Heart left ventricle (tissue), 16 donors: ENCODE results near the gene YPEL4. TPM values are rescaled to one million over a fixed set of nuclear protein-coding genes. Genes with fewer than 3 reads are reported as not detected.

Experiments
- ATAC-seq, 4 donors: fragments of 200-7000 bp; cut with Tn5 transposase; one replicate each; pipeline ENCODE4 v1.9.1; 2020 to 2022; ENCODE audit warnings: moderate library complexity in 4 of 4, mild to moderate bottlenecking in 3 of 4, moderate number of reproducible peaks in 1 of 4
- DNase-seq, 5 donors: peaks; one replicate each; pipeline ENCODE4 v3.0.0-alpha.2; 2020
- H3K27ac ChIP-seq, 12 donors: fragments of 200-600 bp; sonication (generic) in 4 of 12; one replicate each; pipeline versions ENCODE4 v1.5.0 to v1.8.0; 2016 to 2022; ENCODE audit warnings: mild to moderate bottlenecking in 2 of 12
- H3K27me3 ChIP-seq, 9 donors: fragments of 200-600 bp; sonication (generic) in 2 of 9; one replicate each; pipeline versions ENCODE4 v1.5.1 to v1.8.0; 2016 to 2022; ENCODE audit warnings: mild to moderate bottlenecking in 3 of 9
- H3K36me3 ChIP-seq, 9 donors: fragments of 200-600 bp; sonication (generic) in 2 of 9; one replicate each; pipeline versions ENCODE4 v1.5.0 to v1.8.0; 2018 to 2022; ENCODE audit warnings: mild to moderate bottlenecking in 2 of 9
- H3K4me1 ChIP-seq, 12 donors: fragments of 200-600 bp; sonication (generic) in 4 of 12; one replicate each; pipeline versions ENCODE4 v1.5.0 to v1.8.0; 2016 to 2022; ENCODE audit warnings: mild to moderate bottlenecking in 3 of 12
- H3K4me3 ChIP-seq, 12 donors: fragments of 200-600 bp; sonication (generic) in 4 of 12; one replicate each; pipeline versions ENCODE4 v1.5.0 to v1.8.0; 2017 to 2022; ENCODE audit warnings: mild to moderate bottlenecking in 9 of 12, moderate library complexity in 4 of 12
- H3K9me3 ChIP-seq, 12 donors: fragments of 200-600 bp; sonication (generic) in 4 of 12; one replicate each; pipeline versions ENCODE4 v1.5.0 to v1.8.0; 2016 to 2022; ENCODE audit warnings: mild to moderate bottlenecking in 1 of 12
- POLR2A ChIP-seq, 2 donors: fragments of 450-650 bp; IDR thresholded peaks; one replicate each; pipeline ENCODE4 v1.6.1; 2017; ENCODE audit warnings: antibody characterized with exemption in 2 of 2, mild to moderate bottlenecking in 2 of 2, moderate library complexity in 2 of 2
- WGBS, 4 donors: extraction: QIAGEN DNeasy Blood & Tissue Kit in 2 of 4; methylation state at CpG; one replicate each; pipeline versions ENCODE4 v1.1.5 to v1.1.7; 2013 to 2018; 5-methylcytosine and 5-hydroxymethylcytosine counted together
- intact Hi-C, 10 donors: fragments of 100-400 bp; cut with DNase I; formaldehyde crosslinking; loops; one replicate each; pipeline versions ENCODE4 v1.11.1 to v1.14.2; 2022
- polyA plus RNA-seq, 2 donors: library from polyadenylated mRNA; stranded (reverse); fragments of 200-250 nt; gene quantifications; one replicate each; pipeline ENCODE4 v1.2.3, GENCODE V29; 2013
- total RNA-seq, 9 donors: library from RNA; depleted of rRNA in 2 of 9; stranded (reverse); fragments of >200 nt in 2 of 9; fragmentation: NEBNext Ultra II Directional in 3 of 9; extraction: Animal tissue kit (Norgen Biotek cat#: 25700) in 3 of 9; gene quantifications; one replicate each; pipeline versions ENCODE4 v1.1.0 to v1.2.4, GENCODE V29; 2016 to 2023
- TF ChIP-seq, protein P1 (sequence below), 12 donors: fragments of 200-600 bp; sonication (generic) in 4 of 12; IDR thresholded peaks; one replicate each; pipeline versions ENCODE4 v1.5.0 to v1.8.0; 2018 to 2022; ENCODE audit warnings: antibody characterized with exemption in 12 of 12, mild to moderate bottlenecking in 5 of 12
- donor health status: ischemic (EF 13 %, LVEDD 7.1; RV severe dilation, severe dysfunction).
- donor health status: healthy with polysubstance abuse.
- donor health status: DM: no; HTN: yes; CAD: no.
- donor health status: DM: no; HTN: no; CAD: no.
- donor health status: ischemic (EF 25% LVEDD 6.9; RV normal size, moderate dysfunction).
- donor health status: ischemic (EF 25% LVEDD 5.7; RV mildly dilated, moderate dysfunction).
- donor health status: healthy.
- donor health status: DM: yes; HTN: yes; CAD: no.
- donor health status: ischemic (EF 35%, LVEDD 5.7; RV mildly dilated, moderate dysfunction).
- donor health status: nonischemic (EF 11% LVEDD 7.7; RV severe dilation, severe dysfunction).
- donor health status: DM: yes; HTN: yes; CAD: no.
- donor health status: PGD.
- donor health status: ischemic (EF 29% LVEDD 5.4; RV normal size, mild dysfunction).
- donor health status: nonischemic (EF 23%, LVEDD 6.1; RV moderate dilation, normal function).

Gene YPEL4
- total and polyA plus RNA-seq, 11 donors: 0.16 to 2.2 (median 0.67) TPM

DNA sequence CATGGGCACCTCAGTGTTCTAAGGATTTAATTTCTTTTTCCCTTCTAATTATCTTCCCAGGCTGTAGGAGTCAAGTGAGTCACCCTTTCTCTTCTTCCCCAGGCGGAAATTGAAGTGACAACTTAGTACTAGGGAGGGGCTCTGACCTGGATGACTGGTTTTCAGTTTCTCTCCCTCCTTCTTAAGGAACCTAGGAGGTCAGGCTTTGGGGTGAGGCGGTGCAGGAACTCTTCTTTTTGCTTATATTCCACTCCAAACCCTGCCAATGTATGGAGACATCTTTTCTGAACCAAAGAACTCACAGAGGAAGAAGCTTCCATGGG, 30.8 kb upstream of the YPEL4 start:
- ATAC-seq: no peak
- Histone ChIP-seq H3K27ac (peak overlapping the region in 1 of 12 donors; percentile 37), H3K36me3 (peaks cover 0 to 92% (median 69%) of the 10 kb centered on the region in 9 donors), H3K27me3 (no peaks in the 10 kb centered on the region), H3K4me3 (no peak overlapping the region), H3K9me3 (no peaks in the 10 kb centered on the region), H3K4me1 (peaks cover 0 to 37% (median 17%) of the 10 kb centered on the region in 12 donors)
- WGBS, 4 donors: 77 to 82% (median 79%) methylated on average over 2 of the region's 2 CpGs
- DNase-seq: no peak
- no peak for TF ChIP-seq POLR2A (IDR thresholded peaks at IDR 0.05)
- TF ChIP-seq, protein P1, sequence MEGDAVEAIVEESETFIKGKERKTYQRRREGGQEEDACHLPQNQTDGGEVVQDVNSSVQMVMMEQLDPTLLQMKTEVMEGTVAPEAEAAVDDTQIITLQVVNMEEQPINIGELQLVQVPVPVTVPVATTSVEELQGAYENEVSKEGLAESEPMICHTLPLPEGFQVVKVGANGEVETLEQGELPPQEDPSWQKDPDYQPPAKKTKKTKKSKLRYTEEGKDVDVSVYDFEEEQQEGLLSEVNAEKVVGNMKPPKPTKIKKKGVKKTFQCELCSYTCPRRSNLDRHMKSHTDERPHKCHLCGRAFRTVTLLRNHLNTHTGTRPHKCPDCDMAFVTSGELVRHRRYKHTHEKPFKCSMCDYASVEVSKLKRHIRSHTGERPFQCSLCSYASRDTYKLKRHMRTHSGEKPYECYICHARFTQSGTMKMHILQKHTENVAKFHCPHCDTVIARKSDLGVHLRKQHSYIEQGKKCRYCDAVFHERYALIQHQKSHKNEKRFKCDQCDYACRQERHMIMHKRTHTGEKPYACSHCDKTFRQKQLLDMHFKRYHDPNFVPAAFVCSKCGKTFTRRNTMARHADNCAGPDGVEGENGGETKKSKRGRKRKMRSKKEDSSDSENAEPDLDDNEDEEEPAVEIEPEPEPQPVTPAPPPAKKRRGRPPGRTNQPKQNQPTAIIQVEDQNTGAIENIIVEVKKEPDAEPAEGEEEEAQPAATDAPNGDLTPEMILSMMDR (IDR thresholded peaks at IDR 0.05): no peak
- intact Hi-C loops: no loop called here

DNA sequence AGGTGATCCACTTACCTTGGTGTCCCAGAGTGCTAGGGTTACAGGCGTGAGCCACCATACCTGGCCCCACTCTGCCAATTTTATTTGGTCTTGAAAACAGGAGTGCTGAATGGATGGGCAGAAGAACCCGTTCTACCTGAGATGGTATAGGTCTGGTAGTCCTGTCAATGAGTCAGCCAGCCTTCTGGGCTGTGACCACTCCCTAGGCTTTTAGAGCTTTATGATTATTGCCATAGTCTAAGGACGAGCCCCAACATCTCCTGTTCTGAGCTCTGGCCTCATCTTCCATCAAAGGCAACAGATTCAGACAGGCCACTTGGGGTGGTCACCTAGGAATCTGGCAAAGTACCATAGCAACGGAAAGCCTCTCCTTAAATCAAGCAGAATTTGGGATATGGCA, 29.7 kb upstream of the YPEL4 start:
- Histone ChIP-seq H3K4me3 (no peak overlapping the region), H3K27ac (no peak overlapping the region), H3K36me3 (peaks cover 0 to 92% (median 69%) of the 10 kb centered on the region in 9 donors), H3K4me1 (peaks cover 0 to 42% (median 17%) of the 10 kb centered on the region in 12 donors), H3K9me3 (no peaks in the 10 kb centered on the region), H3K27me3 (no peaks in the 10 kb centered on the region)
- ATAC-seq (no peak), DNase-seq (no peak)
- intact Hi-C loops: no loop called here
- TF ChIP-seq, protein P1 (IDR thresholded peaks at IDR 0.05): no peak
- no peak for TF ChIP-seq POLR2A (IDR thresholded peaks at IDR 0.05)
- 92 to 95% (median 94%) methylated on average over 4 of the region's 4 CpGs for WGBS, 4 donors

DNA sequence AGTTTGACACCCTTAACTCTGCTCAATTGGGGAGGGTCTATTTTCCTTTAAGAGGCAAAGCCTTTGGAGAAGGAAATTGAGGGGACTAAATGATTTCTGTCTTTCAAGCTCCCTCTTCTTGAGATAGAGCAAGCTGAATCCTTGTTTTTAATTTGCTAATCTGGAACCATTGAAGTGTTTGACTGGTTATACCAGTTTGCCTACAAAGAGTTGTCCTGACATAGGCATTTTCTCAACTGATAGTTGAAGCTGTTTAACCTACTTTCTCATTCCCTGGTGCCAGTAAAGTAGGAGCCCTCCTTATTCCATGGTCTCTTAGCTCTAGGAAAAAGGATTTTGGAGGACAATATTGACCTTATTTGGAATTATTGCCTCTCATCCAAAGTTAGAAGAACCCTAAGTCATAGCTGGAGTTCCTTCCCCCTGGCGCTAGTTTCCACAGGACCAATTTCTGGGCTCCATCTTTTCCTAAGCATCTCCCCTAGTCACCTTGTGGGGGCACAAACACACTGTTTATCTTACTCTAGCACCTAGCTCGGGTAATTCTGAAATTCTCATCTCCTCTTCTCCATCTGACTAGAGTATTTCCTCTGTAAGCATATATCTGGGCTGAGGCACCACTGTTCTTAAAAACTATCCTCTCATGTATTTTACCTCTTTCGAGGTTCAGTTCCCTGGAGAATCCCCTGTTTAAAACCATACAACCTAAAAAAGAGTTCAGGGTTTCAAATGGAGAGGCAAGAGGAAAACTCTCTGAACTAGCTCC, 25.6 kb upstream of the YPEL4 start:
- H3K36me3 ChIP-seq: peaks cover 0 to 84% (median 65%) of the 10 kb centered on the region in 9 donors
- no peak overlapping the region for H3K27ac ChIP-seq
- H3K27me3 ChIP-seq: no peaks in the 10 kb centered on the region
- no peak for TF ChIP-seq POLR2A (IDR thresholded peaks at IDR 0.05)
- TF ChIP-seq, protein P1 (IDR thresholded peaks at IDR 0.05): no peak
- DNase-seq: no peak
- H3K4me3 ChIP-seq: no peak overlapping the region
- intact Hi-C loops: no loop called here
- peaks cover 0 to 42% (median 13%) of the 10 kb centered on the region in 12 donors for H3K4me1 ChIP-seq
- H3K9me3 ChIP-seq: no peaks in the 10 kb centered on the region
- WGBS, 4 donors: 80 to 90% (median 86%) methylated on average over 3 of the region's 3 CpGs
- no peak for ATAC-seq

DNA sequence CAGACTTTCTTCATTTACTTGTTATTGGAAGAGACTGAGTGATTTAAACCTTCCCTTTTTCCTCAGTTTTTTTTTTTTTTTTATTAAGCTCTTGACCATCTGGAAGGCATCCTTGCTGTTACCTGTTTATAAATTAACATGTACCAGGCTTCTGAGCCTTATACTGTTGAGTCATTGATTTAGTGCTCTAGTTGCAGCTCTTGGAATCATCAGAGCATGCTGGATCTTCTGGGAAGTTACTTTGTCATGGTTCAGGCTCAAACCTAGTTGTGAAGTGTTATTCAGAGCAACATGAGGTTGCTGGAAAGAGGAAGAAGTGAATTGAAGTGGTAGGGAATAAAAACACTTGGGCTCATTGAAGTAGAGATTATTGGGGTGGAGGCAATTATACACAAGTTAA, 24.5 kb upstream of the YPEL4 start:
- DNase-seq (no peak), ATAC-seq (no peak)
- peaks cover 2 to 42% (median 13%) of the 10 kb centered on the region in 12 donors for H3K4me1 ChIP-seq
- TF ChIP-seq POLR2A (IDR thresholded peaks at IDR 0.05): no peak
- TF ChIP-seq, protein P1 (IDR thresholded peaks at IDR 0.05): no peak
- H3K27me3 ChIP-seq: no peaks in the 10 kb centered on the region
- no peak overlapping the region for H3K4me3 ChIP-seq
- intact Hi-C loops: no loop called here
- no peak overlapping the region for H3K27ac ChIP-seq
- H3K36me3 ChIP-seq: peaks cover 0 to 75% (median 62%) of the 10 kb centered on the region in 9 donors
- no peaks in the 10 kb centered on the region for H3K9me3 ChIP-seq
